GM18502 (cell line): ENCODE results near the gene UGDH.
A peak's percentile ranks its signal among the peaks of the same experiment; 100 is the strongest.
"Not testable (repeated sequence)": the region's sequence is repeated elsewhere in the genome, so short reads cannot be mapped to it uniquely, and the experiment has no call there.

Source experiments
- ATAC-seq: cut with Tn5 transposase; IDR thresholded peaks from one replicate; pipeline ENCODE4 v1.9.1; 2021; ENCODE audit warnings: mild to moderate bottlenecking; ENCODE audit not compliant: unreplicated experiment, poor library complexity

Gene UGDH

GRCh38 chr4:39497909-39498726 is 29.1 kb downstream of the UGDH start:
- ATAC-seq = no peak

GRCh38 chr4:39495446-39496213 is 31.6 kb downstream of the UGDH start:
- ATAC-seq = no peak

GRCh38 chr4:39494354-39494753 is 32.9 kb downstream of the UGDH start:
- ATAC-seq = no peak

GRCh38 chr4:39490322-39490721 is 36.9 kb downstream of the UGDH start:
- ATAC-seq = no peak

- no peak for ATAC-seq
Observed at GRCh38 chr4:39486221-39486804, 40.9 kb downstream of the UGDH start.

- no peak for ATAC-seq
Observed at GRCh38 chr4:39484582-39485272, 42.5 kb downstream of the UGDH start.

GRCh38 chr4:39480902-39481695 is 46.1 kb downstream of the UGDH start:
- no peak for ATAC-seq

- ATAC-seq = no peak
Observed at GRCh38 chr4:39480251-39480650, 47.0 kb downstream of the UGDH start.

GRCh38 chr4:39476187-39476895 is 50.9 kb downstream of the UGDH start:
- no peak for ATAC-seq

GRCh38 chr4:39472396-39472795 is 54.8 kb downstream of the UGDH start:
- no peak for ATAC-seq

- no peak for ATAC-seq
Observed at GRCh38 chr4:39470402-39470801, 56.8 kb downstream of the UGDH start.

GRCh38 chr4:39469429-39470077 is 57.7 kb downstream of the UGDH start:
- peak; percentile 83 for ATAC-seq

GRCh38 chr4:39467464-39467863 is 59.8 kb downstream of the UGDH start:
- ATAC-seq = no peak

- no peak for ATAC-seq
Observed at GRCh38 chr4:39466747-39467146, 60.5 kb downstream of the UGDH start.

- no peak for ATAC-seq
Observed at GRCh38 chr4:39464886-39465501, 62.2 kb downstream of the UGDH start.

- ATAC-seq = peak; percentile 86
Observed at GRCh38 chr4:39458505-39459300, 68.5 kb downstream of the UGDH start, which contains the start of the genes LIAS and RPL9. Gene LIAS (plus strand): TSS chr4:39459056. CDS start chr4:39459118, 62 bp downstream. Gene RPL9 (minus strand): TSS chr4:39458922. CDS start chr4:39458439, 483 bp downstream.

GRCh38 chr4:39458161-39458504 is 69.1 kb downstream of the UGDH start:
- ATAC-seq = not testable (repeated sequence)
